ENCODE data around the gene GATAD1. TPM values are rescaled to one million over a fixed set of nuclear protein-coding genes. Genes with fewer than 3 reads are reported as not detected.

Gene GATAD1
- total RNA-seq, 1 experiment from 2014 or later, result 15.8 TPM

GRCh38 chr7:92432299-92432946, 14.9 kb upstream of the GATAD1 start:
- no peak overlapping the region for H3K4me2 ChIP-seq (ENCODE audit: low read length)
- no peaks in the 10 kb centered on the region for H3K9me2 ChIP-seq (replicated peaks; ENCODE audit: low read length)
- DNase-seq, result peak; percentile 9
- TF ChIP-seq EZH2phosphoT487 (IDR thresholded peaks at IDR 0.05; ENCODE audit: borderline replicate concordance, low read length) (no peak), CTCF (conservative IDR thresholded peaks at IDR 0.05; ENCODE audit: low read depth, low read length) (no peak), EZH2 (IDR thresholded peaks at IDR 0.05; ENCODE audit: low read length, unreplicated experiment) (no peak)
- no peaks in the 10 kb centered on the region for H3K36me3 ChIP-seq (ENCODE audit: low read depth, low read length)
- no peaks in the 10 kb centered on the region for H3F3A ChIP-seq (ENCODE audit: low read length, unreplicated experiment)
- H3K4me1 ChIP-seq (ENCODE audit: insufficient read depth, low read length), result no peaks in the 10 kb centered on the region
- CTCF ChIA-PET, result no interaction called here
- no peaks in the 10 kb centered on the region for H3K9me3 ChIP-seq (ENCODE audit: low read length)
- no peak overlapping the region for H3K4me3 ChIP-seq (ENCODE audit: low read length)
- H2AFZ ChIP-seq (ENCODE audit: low read length), result no peak overlapping the region
- BruUV-seq (replicated peaks), result no TSS peak
- intact Hi-C loops (cut with micrococcal nuclease), result no loop called here
- H3K9ac ChIP-seq (ENCODE audit: low read length), result no peak overlapping the region
- H3K27me3 ChIP-seq (ENCODE audit: low read length), result no peaks in the 10 kb centered on the region
- H3K79me2 ChIP-seq (ENCODE audit: low read length), result no peaks in the 10 kb centered on the region
- ATAC-seq, result peak; percentile 50
- H4K20me1 ChIP-seq (ENCODE audit: low read length), result no peaks in the 10 kb centered on the region
- POLR2A ChIA-PET (ENCODE audit: unreplicated experiment), result no interaction called here
- no peak overlapping the region for H3K27ac ChIP-seq (ENCODE audit: low read length)

GRCh38 chr7:92433019-92433418, 14.3 kb upstream of the GATAD1 start:
- H3K9me3 ChIP-seq (ENCODE audit: low read length), result no peaks in the 10 kb centered on the region
- TF ChIP-seq CTCF (conservative IDR thresholded peaks at IDR 0.05; ENCODE audit: low read depth, low read length) (no peak), EZH2phosphoT487 (IDR thresholded peaks at IDR 0.05; ENCODE audit: borderline replicate concordance, low read length) (no peak), EZH2 (IDR thresholded peaks at IDR 0.05; ENCODE audit: low read length, unreplicated experiment) (no peak)
- no peaks in the 10 kb centered on the region for H4K20me1 ChIP-seq (ENCODE audit: low read length)
- H3K9me2 ChIP-seq (replicated peaks; ENCODE audit: low read length), result no peaks in the 10 kb centered on the region
- H3K4me2 ChIP-seq (ENCODE audit: low read length), result no peak overlapping the region
- POLR2A ChIA-PET (ENCODE audit: unreplicated experiment), result no interaction called here
- no peaks in the 10 kb centered on the region for H3K4me1 ChIP-seq (ENCODE audit: insufficient read depth, low read length)
- no peaks in the 10 kb centered on the region for H3K36me3 ChIP-seq (ENCODE audit: low read depth, low read length)
- no peak overlapping the region for H2AFZ ChIP-seq (ENCODE audit: low read length)
- H3K79me2 ChIP-seq (ENCODE audit: low read length), result no peaks in the 10 kb centered on the region
- H3K27ac ChIP-seq (ENCODE audit: low read length), result no peak overlapping the region
- H3F3A ChIP-seq (ENCODE audit: low read length, unreplicated experiment), result no peaks in the 10 kb centered on the region
- no TSS peak for BruUV-seq (replicated peaks)
- no peak overlapping the region for H3K9ac ChIP-seq (ENCODE audit: low read length)
- intact Hi-C loops (cut with micrococcal nuclease), result no loop called here
- H3K27me3 ChIP-seq (ENCODE audit: low read length), result no peaks in the 10 kb centered on the region
- H3K4me3 ChIP-seq (ENCODE audit: low read length), result no peak overlapping the region
- CTCF ChIA-PET, result no interaction called here
- ATAC-seq (no peak), DNase-seq (no peak)

GRCh38 chr7:92435542-92435941, 11.7 kb upstream of the GATAD1 start:
- Histone ChIP-seq H3K9me3 (ENCODE audit: low read length) (no peaks in the 10 kb centered on the region), H3K79me2 (ENCODE audit: low read length) (no peaks in the 10 kb centered on the region), H3K9me2 (replicated peaks; ENCODE audit: low read length) (no peaks in the 10 kb centered on the region), H3K27me3 (ENCODE audit: low read length) (no peaks in the 10 kb centered on the region), H3K4me2 (ENCODE audit: low read length) (no peak overlapping the region), H3K27ac (ENCODE audit: low read length) (no peak overlapping the region), H3F3A (ENCODE audit: low read length, unreplicated experiment) (no peaks in the 10 kb centered on the region), H4K20me1 (ENCODE audit: low read length) (no peaks in the 10 kb centered on the region), H3K36me3 (ENCODE audit: low read depth, low read length) (no peaks in the 10 kb centered on the region), H3K4me1 (ENCODE audit: insufficient read depth, low read length) (no peaks in the 10 kb centered on the region), H3K9ac (ENCODE audit: low read length) (no peak overlapping the region), H3K4me3 (ENCODE audit: low read length) (no peak overlapping the region), H2AFZ (ENCODE audit: low read length) (no peak overlapping the region)
- intact Hi-C loops (cut with micrococcal nuclease), result no loop called here
- TF ChIP-seq CTCF (conservative IDR thresholded peaks at IDR 0.05; ENCODE audit: low read depth, low read length) (no peak), EZH2 (IDR thresholded peaks at IDR 0.05; ENCODE audit: low read length, unreplicated experiment) (no peak), EZH2phosphoT487 (IDR thresholded peaks at IDR 0.05; ENCODE audit: borderline replicate concordance, low read length) (no peak)
- DNase-seq, result no peak
- no TSS peak for BruUV-seq (replicated peaks)
- no peak for ATAC-seq
- POLR2A ChIA-PET (ENCODE audit: unreplicated experiment), result no interaction called here
- CTCF ChIA-PET, result no interaction called here
